Body of pancreas (tissue), 4 donors: Measurements from ENCODE around the gene IFT43.

Experiments used
- POLR2A ChIP-seq, 3 donors: fragments of 450-650 bp; IDR thresholded peaks; one replicate each; pipeline ENCODE4 v1.6.1; 2016; ENCODE audit warnings: antibody characterized with exemption in 3 of 3, mild to moderate bottlenecking in 2 of 3
- TF ChIP-seq, protein P1 (sequence below), 7 experiments: fragments of 450-650 bp in 4 of 7; fragments of 200-600 bp in 3 of 7; sonication (generic) in 3 of 7; IDR thresholded peaks; one replicate each; pipeline ENCODE4 v1.5.1; 2016 to 2019; ENCODE audit warnings: antibody characterized with exemption in 7 of 7

- TF ChIP-seq, protein P1, sequence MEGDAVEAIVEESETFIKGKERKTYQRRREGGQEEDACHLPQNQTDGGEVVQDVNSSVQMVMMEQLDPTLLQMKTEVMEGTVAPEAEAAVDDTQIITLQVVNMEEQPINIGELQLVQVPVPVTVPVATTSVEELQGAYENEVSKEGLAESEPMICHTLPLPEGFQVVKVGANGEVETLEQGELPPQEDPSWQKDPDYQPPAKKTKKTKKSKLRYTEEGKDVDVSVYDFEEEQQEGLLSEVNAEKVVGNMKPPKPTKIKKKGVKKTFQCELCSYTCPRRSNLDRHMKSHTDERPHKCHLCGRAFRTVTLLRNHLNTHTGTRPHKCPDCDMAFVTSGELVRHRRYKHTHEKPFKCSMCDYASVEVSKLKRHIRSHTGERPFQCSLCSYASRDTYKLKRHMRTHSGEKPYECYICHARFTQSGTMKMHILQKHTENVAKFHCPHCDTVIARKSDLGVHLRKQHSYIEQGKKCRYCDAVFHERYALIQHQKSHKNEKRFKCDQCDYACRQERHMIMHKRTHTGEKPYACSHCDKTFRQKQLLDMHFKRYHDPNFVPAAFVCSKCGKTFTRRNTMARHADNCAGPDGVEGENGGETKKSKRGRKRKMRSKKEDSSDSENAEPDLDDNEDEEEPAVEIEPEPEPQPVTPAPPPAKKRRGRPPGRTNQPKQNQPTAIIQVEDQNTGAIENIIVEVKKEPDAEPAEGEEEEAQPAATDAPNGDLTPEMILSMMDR (IDR thresholded peaks at IDR 0.05), result no peak
- no peak for TF ChIP-seq POLR2A (IDR thresholded peaks at IDR 0.05)
Observed at GRCh38 chr14:76022991-76023390, 37.4 kb downstream of the IFT43 start.
